HCT116 (cell line): Measurements from ENCODE around the gene CFAP58. TPM values are rescaled to one million over a fixed set of nuclear protein-coding genes. Genes with fewer than 3 reads are reported as not detected.

Source experiments
- ATAC-seq: fragments of 200-7000 bp; cut with Tn5 transposase; 2 replicates; pipeline ENCODE4 v1.9.1; 2020; ENCODE audit warnings: mild to moderate bottlenecking, moderate library complexity
- BruUV-seq: library from RNA; stranded (reverse); fragments of 400-500 nt; replicated peaks from 2 replicates; lab custom pipeline; 2021; lab: Mats Ljungman, UMichigan
- CTCF ChIA-PET: fragments of 300-600 bp; sonication (Branson Sonifier 250); formaldehyde crosslinking; loops from one replicate; lab custom pipeline; 2021; ENCODE audit warnings: antibody characterized with exemption; lab: Charles Lee
- POLR2A ChIA-PET: fragments of 300-600, 350-600 bp; sonication (Branson Sonifier 250); formaldehyde crosslinking; loops from one replicate; lab custom pipeline; 2021; ENCODE audit warnings: antibody characterized with exemption; lab: Charles Lee
- RAD21 ChIA-PET, 2 experiments: fragments of 300-600 bp; sonication (Branson Sonifier 250); formaldehyde crosslinking; loops; one replicate each; lab custom pipeline; 2023; ENCODE audit warnings: low total read pairs in 2 of 2; ENCODE audit not compliant: uncharacterized antibody in 2 of 2, unreplicated experiment in 2 of 2, low non-redundant PET in 1 of 2; lab: Charles Lee
- DNase-seq: peaks from one replicate; pipeline ENCODE4 v3.0.0-alpha.2; 2010; ENCODE audit warnings: low read depth, low spot score
- H2AFZ ChIP-seq: fragments of 200-600 bp; shearing (Covaris generic), sonication (generic); 2 replicates; pipeline ENCODE4 v1.6.1; 2017; ENCODE audit warnings: low read depth, mixed run types, mixed read lengths, antibody characterized with exemption, low read length; ENCODE audit not compliant: poor library complexity, severe bottlenecking
- H3K27ac ChIP-seq: 2 replicates; pipeline ENCODE4 v1.5.1; 2012; ENCODE audit warnings: low read depth, low read length
- H3K27me3 ChIP-seq: fragments of 200-600 bp; sonication (generic); 2 replicates; pipeline ENCODE4 v1.6.1; 2016; ENCODE audit warnings: mixed run types, low read length, mixed read lengths; ENCODE audit not compliant: insufficient read depth
- H3K36me3 ChIP-seq, 2 experiments: fragments of 200-500 bp in 1 of 2; fragments of 200-600 bp in 1 of 2; sonication (Bioruptor generic) in 1 of 2; sonication (generic) in 1 of 2; 2 replicates each; pipeline versions ENCODE4 v1.5.1 to v1.6.1; 2014 to 2016; ENCODE audit warnings: low read length in 2 of 2, inconsistent platforms in 1 of 2, mixed read lengths in 1 of 2, mixed run types in 1 of 2; ENCODE audit not compliant: insufficient read depth in 2 of 2, control insufficient read depth in 1 of 2
- H3K4me1 ChIP-seq, 2 experiments: fragments of 200-600 bp in 1 of 2; sonication (generic) in 1 of 2; 2 replicates each; pipeline versions ENCODE4 v1.5.1 to v1.6.1; 2012 to 2017; ENCODE audit warnings: low read length in 2 of 2, inconsistent platforms in 1 of 2, mild to moderate bottlenecking in 1 of 2, mixed read lengths in 1 of 2, mixed run types in 1 of 2, moderate library complexity in 1 of 2; ENCODE audit not compliant: insufficient read depth in 2 of 2, control insufficient read depth in 1 of 2
- H3K4me2 ChIP-seq: fragments of 200-600 bp; sonication (generic); 2 replicates; pipeline ENCODE4 v1.6.1; 2017; ENCODE audit warnings: mixed run types, low read length, mixed read lengths
- H3K4me3 ChIP-seq, 2 experiments: fragments of 200-600 bp in 1 of 2; sonication (generic) in 1 of 2; replicated peaks in 1 of 2; 2 replicates each; pipeline ENCODE4 v1.5.1; 2011 to 2016; ENCODE audit warnings: low read length in 2 of 2, control low read depth in 1 of 2, low read depth in 1 of 2, mild to moderate bottlenecking in 1 of 2, mixed read lengths in 1 of 2, mixed run types in 1 of 2
- H3K79me2 ChIP-seq: fragments of 200-600 bp; sonication (generic); 2 replicates; pipeline ENCODE4 v1.6.1; 2017; ENCODE audit warnings: mild to moderate bottlenecking, mixed run types, low read length, moderate library complexity, mixed read lengths; ENCODE audit not compliant: insufficient read depth
- H3K9ac ChIP-seq: fragments of 200-600 bp; sonication (generic); 2 replicates; pipeline ENCODE4 v1.6.1; 2016; ENCODE audit warnings: low read length, mixed read lengths
- H3K9me2 ChIP-seq: fragments of 200-600 bp; sonication (generic), shearing (Covaris generic); 2 replicates; pipeline ENCODE4 v1.6.1; 2017; ENCODE audit warnings: mixed run types, mild to moderate bottlenecking, moderate library complexity; ENCODE audit not compliant: insufficient read depth
- H3K9me3 ChIP-seq, 2 experiments: fragments of 200-500 bp in 1 of 2; fragments of 200-600 bp in 1 of 2; sonication (Bioruptor generic) in 1 of 2; sonication (generic) in 1 of 2; 2 replicates each; pipeline ENCODE4 v1.6.1; 2014 to 2017; ENCODE audit warnings: low read length in 2 of 2, mixed read lengths in 2 of 2, inconsistent platforms in 1 of 2, low read depth in 1 of 2, mild to moderate bottlenecking in 1 of 2, mixed run types in 1 of 2, moderate library complexity in 1 of 2; ENCODE audit not compliant: control insufficient read depth in 1 of 2, insufficient read depth in 1 of 2
- H4K20me1 ChIP-seq: fragments of 200-600 bp; sonication (generic), shearing (Covaris generic); 2 replicates; pipeline ENCODE4 v1.6.1; 2017; ENCODE audit warnings: mixed run types, mild to moderate bottlenecking, moderate library complexity; ENCODE audit not compliant: insufficient read depth
- CTCF ChIP-seq, 3 experiments: fragments of 200-600 bp in 1 of 3; sonication (generic) in 1 of 3; IDR thresholded peaks in 2 of 3; conservative IDR thresholded peaks in 1 of 3; 2 replicates each; pipeline ENCODE4 v1.5.1; 2012 to 2017; ENCODE audit warnings: low read depth in 2 of 3, low read length in 2 of 3, antibody characterized with exemption in 1 of 3, borderline replicate concordance in 1 of 3, control low read depth in 1 of 3, mild to moderate bottlenecking in 1 of 3, mixed read lengths in 1 of 3, mixed run types in 1 of 3, moderate library complexity in 1 of 3; ENCODE audit not compliant: insufficient read depth in 1 of 3
- FOSL1 ChIP-seq: IDR thresholded peaks from 2 replicates; pipeline ENCODE4 v1.6.1; 2012; ENCODE audit warnings: low read depth
- SP1 ChIP-seq: IDR thresholded peaks from 2 replicates; pipeline ENCODE4 v1.6.1; 2012; ENCODE audit warnings: low read depth
- YY1 ChIP-seq: IDR thresholded peaks from 2 replicates; pipeline ENCODE4 v1.6.1; 2011; ENCODE audit warnings: low read length, low read depth, moderate library complexity, mild to moderate bottlenecking; ENCODE audit not compliant: insufficient replicate concordance; ENCODE audit errors: extremely low read depth
- ZNF274 ChIP-seq: fragments of 200-500 bp; sonication (Bioruptor generic); IDR thresholded peaks from 2 replicates; pipeline ENCODE4 v1.6.1; 2014; ENCODE audit warnings: mild to moderate bottlenecking, low read depth, low read length, inconsistent platforms
- intact Hi-C: fragments of 100-400 bp; cut with micrococcal nuclease; formaldehyde crosslinking; loops from 2 replicates; pipeline ENCODE4 v1.10.0; 2022
- total RNA-seq: library from RNA; stranded (reverse); gene quantifications from one replicate; pipeline ENCODE4 v1.2.1, GENCODE V29; 2021; ENCODE audit not compliant: unreplicated experiment
- TF ChIP-seq, protein P1 (sequence below): IDR thresholded peaks from 2 replicates; pipeline ENCODE4 v1.6.1; 2012

The CFAP58 gene
- total RNA-seq, 1 experiment from 2014 or later: 0.91 TPM

DNA sequence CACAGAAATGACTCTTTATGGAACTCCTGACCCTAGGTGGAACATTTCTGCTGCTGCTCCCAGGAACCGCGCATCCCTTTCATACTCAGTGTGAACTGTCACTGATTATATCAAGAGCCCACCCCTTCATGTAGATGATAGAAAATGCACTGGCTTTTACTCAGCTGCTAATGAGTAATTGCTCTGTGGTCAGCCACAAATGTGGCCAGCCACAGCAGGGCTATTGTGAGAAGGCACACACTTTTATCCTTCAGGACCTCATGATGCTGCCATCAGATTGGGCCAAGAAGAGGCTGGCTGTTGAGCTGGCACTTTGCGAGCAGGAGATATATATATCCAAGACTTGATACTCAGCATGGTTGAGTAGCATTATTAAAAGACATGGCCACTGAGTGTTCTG is 124.7 kb downstream of the CFAP58 start:
- POLR2A ChIA-PET: no interaction called here

More for the DNA sequence above, 124.7 kb downstream of the CFAP58 start:
- no peak for ATAC-seq
- Histone ChIP-seq H3K9me3 (no peaks in the 10 kb centered on the region), H3K36me3 (no peaks in the 10 kb centered on the region), H3K27me3 (peaks cover 57% of the 10 kb centered on the region), H3K27ac (no peak overlapping the region), H3K4me2 (no peak overlapping the region), H3K79me2 (no peaks in the 10 kb centered on the region), H3K9me2 (no peaks in the 10 kb centered on the region), H3K4me1 (no peaks in the 10 kb centered on the region), H3K9ac (no peak overlapping the region), H2AFZ (no peak overlapping the region), H4K20me1 (no peaks in the 10 kb centered on the region), H3K4me3 (no peak overlapping the region)
- ChIA-PET CTCF (no interaction called here), RAD21 (no interaction called here)
- no TSS peak for BruUV-seq
- TF ChIP-seq ZNF274: no peak
- TF ChIP-seq, protein P1, sequence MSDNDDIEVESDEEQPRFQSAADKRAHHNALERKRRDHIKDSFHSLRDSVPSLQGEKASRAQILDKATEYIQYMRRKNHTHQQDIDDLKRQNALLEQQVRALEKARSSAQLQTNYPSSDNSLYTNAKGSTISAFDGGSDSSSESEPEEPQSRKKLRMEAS: no peak
- no peak for TF ChIP-seq SP1
- TF ChIP-seq CTCF (IDR thresholded peaks at IDR 0.05 in 2 of 3, conservative IDR thresholded peaks at IDR 0.05 in 1 of 3; ENCODE audit: borderline replicate concordance in 1 of 3, insufficient read depth in 1 of 3, low read depth in 2 of 3, low read length in 2 of 3): no peak
- TF ChIP-seq FOSL1: no peak
- no peak for TF ChIP-seq YY1
- intact Hi-C loops: no loop called here
- no peak for DNase-seq
